Tibial nerve (tissue), 4 donors: ENCODE measurements around the gene FBN1.

Source experiments
- CTCF ChIP-seq, 5 experiments: fragments of 200-600 bp in 3 of 5; fragments of 450-650 bp in 2 of 5; sonication (generic) in 3 of 5; IDR thresholded peaks; one replicate each; pipeline ENCODE4 v1.5.1; 2016 to 2019; ENCODE audit warnings: antibody characterized with exemption in 5 of 5, mild to moderate bottlenecking in 3 of 5, moderate library complexity in 2 of 5
- EP300 ChIP-seq, 2 donors: sonication (generic); formaldehyde crosslinking; IDR thresholded peaks; one replicate each; pipeline ENCODE4 v1.6.1; 2017; ENCODE audit warnings: antibody characterized with exemption in 2 of 2, mild to moderate bottlenecking in 1 of 2

- TF ChIP-seq CTCF (IDR thresholded peaks at IDR 0.05), result peak in 1 of 5 experiments; percentile 12
- TF ChIP-seq EP300 (IDR thresholded peaks at IDR 0.05), result peak in 1 of 2 donors; percentile 12
Measured at GRCh38 chr15:48644827-48645557, 517 bp downstream of the FBN1 start.
